ENCODE measurements around the gene MAPK8IP3.

MAPK8IP3 gene

GRCh38 chr16:1740234-1740633 lies 34.2 kb downstream of the MAPK8IP3 start:
- DNase-seq (ENCODE audit: extremely low read depth in 1 of 2, low read depth in 1 of 2): no peak

- no peak for DNase-seq (ENCODE audit: extremely low read depth in 1 of 2, low read depth in 1 of 2)
Measured at GRCh38 chr16:1740781-1741490, 34.9 kb downstream of the MAPK8IP3 start.

GRCh38 chr16:1741553-1742165 lies 35.7 kb downstream of the MAPK8IP3 start:
- DNase-seq (ENCODE audit: extremely low read depth in 1 of 2, low read depth in 1 of 2): no peak

GRCh38 chr16:1743376-1744337 lies 37.7 kb downstream of the MAPK8IP3 start:
- no peak for DNase-seq (ENCODE audit: extremely low read depth in 1 of 2, low read depth in 1 of 2)

GRCh38 chr16:1744338-1744840 lies 38.4 kb downstream of the MAPK8IP3 start:
- no peak for DNase-seq (ENCODE audit: extremely low read depth in 1 of 2, low read depth in 1 of 2)

- no peak for DNase-seq (ENCODE audit: extremely low read depth in 1 of 2, low read depth in 1 of 2)
Measured at GRCh38 chr16:1745181-1745899, 39.3 kb downstream of the MAPK8IP3 start.

GRCh38 chr16:1745900-1746692 lies 40.1 kb downstream of the MAPK8IP3 start:
- no peak for DNase-seq (ENCODE audit: extremely low read depth in 1 of 2, low read depth in 1 of 2)

- no peak for DNase-seq (ENCODE audit: extremely low read depth in 1 of 2, low read depth in 1 of 2)
Measured at GRCh38 chr16:1746693-1747195, 40.7 kb downstream of the MAPK8IP3 start.

GRCh38 chr16:1747934-1748333 lies 41.9 kb downstream of the MAPK8IP3 start:
- DNase-seq (ENCODE audit: extremely low read depth in 1 of 2, low read depth in 1 of 2): no peak

- no peak for DNase-seq (ENCODE audit: extremely low read depth in 1 of 2, low read depth in 1 of 2)
Measured at GRCh38 chr16:1749152-1750117, 43.4 kb downstream of the MAPK8IP3 start.

GRCh38 chr16:1751946-1752345 lies 46.0 kb downstream of the MAPK8IP3 start:
- no peak for DNase-seq (ENCODE audit: extremely low read depth in 1 of 2, low read depth in 1 of 2)

- no peak for DNase-seq (ENCODE audit: extremely low read depth in 1 of 2, low read depth in 1 of 2)
Measured at GRCh38 chr16:1752853-1753252, 46.9 kb downstream of the MAPK8IP3 start.

GRCh38 chr16:1754204-1754603 lies 48.2 kb downstream of the MAPK8IP3 start:
- DNase-seq (ENCODE audit: extremely low read depth in 1 of 2, low read depth in 1 of 2): no peak

- no peak for DNase-seq (ENCODE audit: extremely low read depth in 1 of 2, low read depth in 1 of 2)
Measured at GRCh38 chr16:1757714-1758461, 51.9 kb downstream of the MAPK8IP3 start.

GRCh38 chr16:1758923-1759322 lies 52.9 kb downstream of the MAPK8IP3 start:
- no peak for DNase-seq (ENCODE audit: extremely low read depth in 1 of 2, low read depth in 1 of 2)

- no peak for DNase-seq (ENCODE audit: extremely low read depth in 1 of 2, low read depth in 1 of 2)
Measured at GRCh38 chr16:1759511-1759910, 53.5 kb downstream of the MAPK8IP3 start.

- no peak for DNase-seq (ENCODE audit: extremely low read depth in 1 of 2, low read depth in 1 of 2)
Measured at GRCh38 chr16:1760911-1761310, 54.9 kb downstream of the MAPK8IP3 start.

- DNase-seq (ENCODE audit: extremely low read depth in 1 of 2, low read depth in 1 of 2): no peak
Measured at GRCh38 chr16:1761751-1762150, 55.8 kb downstream of the MAPK8IP3 start.
